Right hindlimb (tissue), 1 donor: ENCODE results near the gene NEDD4L.
"Not testable (repeated sequence)": the region's sequence is repeated elsewhere in the genome, so short reads cannot be mapped to it uniquely, and the experiment has no call there.

Experiments used
- DNase-seq: peaks from one replicate; pipeline ENCODE4 v3.0.0-alpha.2; 2018

The NEDD4L gene

GRCh38 chr18:58272779-58273435 is 228.9 kb downstream of the NEDD4L start:
- no peak for DNase-seq

GRCh38 chr18:58275176-58275575 is 231.2 kb downstream of the NEDD4L start:
- no peak for DNase-seq

GRCh38 chr18:58276789-58277739 is 233.0 kb downstream of the NEDD4L start:
- no peak for DNase-seq

- DNase-seq, result no peak
Measured at GRCh38 chr18:58279504-58280175, 235.6 kb downstream of the NEDD4L start.

GRCh38 chr18:58280191-58280590 is 236.2 kb downstream of the NEDD4L start:
- no peak for DNase-seq

GRCh38 chr18:58282872-58283271 is 238.8 kb downstream of the NEDD4L start:
- not testable (repeated sequence) for DNase-seq

GRCh38 chr18:58284699-58285448 is 240.8 kb downstream of the NEDD4L start:
- DNase-seq, result no peak

GRCh38 chr18:58285449-58286130 is 241.6 kb downstream of the NEDD4L start:
- no peak for DNase-seq

GRCh38 chr18:58286632-58287352 is 242.8 kb downstream of the NEDD4L start:
- no peak for DNase-seq

GRCh38 chr18:58287353-58288274 is 243.6 kb downstream of the NEDD4L start:
- no peak for DNase-seq

- no peak for DNase-seq
Measured at GRCh38 chr18:58288921-58289797, 245.1 kb downstream of the NEDD4L start.

- DNase-seq, result no peak
Measured at GRCh38 chr18:58290116-58290695, 246.2 kb downstream of the NEDD4L start.

- no peak for DNase-seq
Measured at GRCh38 chr18:58291131-58291530, 247.1 kb downstream of the NEDD4L start.

- DNase-seq, result no peak
Measured at GRCh38 chr18:58292638-58293037, 248.6 kb downstream of the NEDD4L start.

GRCh38 chr18:58297198-58297597 is 253.2 kb downstream of the NEDD4L start:
- no peak for DNase-seq

GRCh38 chr18:58298251-58299134 is 254.5 kb downstream of the NEDD4L start:
- no peak for DNase-seq

- no peak for DNase-seq
Measured at GRCh38 chr18:58299135-58299473, 255.1 kb downstream of the NEDD4L start.

- no peak for DNase-seq
Measured at GRCh38 chr18:58299936-58300335, 255.9 kb downstream of the NEDD4L start.
